GM12892 (cell line): ENCODE measurements around the gene SCAP.

Experiments used
- POLR2A ChIP-seq: IDR thresholded peaks from 2 replicates; pipeline ENCODE4 v1.6.1; 2011; ENCODE audit warnings: low read depth, low read length, control low read depth
- TAF1 ChIP-seq: IDR thresholded peaks from 2 replicates; pipeline ENCODE4 v1.6.1; 2011; ENCODE audit warnings: low read depth, mild to moderate bottlenecking, control low read depth, low read length, borderline replicate concordance

GRCh38 chr3:47433796-47434195 lies 41.9 kb downstream of the SCAP start:
- TF ChIP-seq POLR2A (no peak), TAF1 (no peak)
